HG02610 (cell line): Measurements from ENCODE around the gene BCR.
"Not testable (repeated sequence)": the region's sequence is repeated elsewhere in the genome, so short reads cannot be mapped to it uniquely, and the experiment has no call there.

ENCODE experiments used
- ATAC-seq: cut with Tn5 transposase; IDR thresholded peaks from one replicate; pipeline ENCODE4 v1.9.1; 2021; ENCODE audit warnings: mild to moderate bottlenecking, moderate library complexity; ENCODE audit not compliant: unreplicated experiment

The BCR gene

GRCh38 chr22:23309261-23309660, 129.0 kb downstream of the BCR start:
- not testable (repeated sequence) for ATAC-seq

- not testable (repeated sequence) for ATAC-seq
These were observed 130.3 kb downstream of the BCR start for GRCh38 chr22:23310443-23311097.

GRCh38 chr22:23311635-23312420, 131.5 kb downstream of the BCR start:
- not testable (repeated sequence) for ATAC-seq

- ATAC-seq, result no peak
These were observed 133.7 kb downstream of the BCR start for GRCh38 chr22:23313791-23314567.

GRCh38 chr22:23315341-23315917, 135.1 kb downstream of the BCR start:
- ATAC-seq, result no peak

- ATAC-seq, result not testable (repeated sequence)
These were observed 136.3 kb downstream of the BCR start for GRCh38 chr22:23316596-23316995.

GRCh38 chr22:23318316-23318715, 138.0 kb downstream of the BCR start:
- not testable (repeated sequence) for ATAC-seq

- ATAC-seq, result not testable (repeated sequence)
These were observed 142.3 kb downstream of the BCR start for GRCh38 chr22:23322497-23323080.

- not testable (repeated sequence) for ATAC-seq
These were observed 143.8 kb downstream of the BCR start for GRCh38 chr22:23323960-23324688.

- no peak for ATAC-seq
These were observed 144.9 kb downstream of the BCR start for GRCh38 chr22:23325183-23325582.

- ATAC-seq, result not testable (repeated sequence)
These were observed 153.5 kb downstream of the BCR start for GRCh38 chr22:23333822-23334221.

GRCh38 chr22:23337672-23338071, 157.4 kb downstream of the BCR start:
- not testable (repeated sequence) for ATAC-seq

- ATAC-seq, result not testable (repeated sequence)
These were observed 161.8 kb downstream of the BCR start for GRCh38 chr22:23341942-23342695.

- no peak for ATAC-seq
These were observed 171.0 kb downstream of the BCR start for GRCh38 chr22:23351321-23351720.

GRCh38 chr22:23353004-23353403, 172.7 kb downstream of the BCR start:
- ATAC-seq, result no peak

- ATAC-seq, result no peak
These were observed 173.4 kb downstream of the BCR start for GRCh38 chr22:23353696-23354095.

GRCh38 chr22:23356094-23356493, 175.8 kb downstream of the BCR start:
- ATAC-seq, result no peak

- ATAC-seq, result no peak
These were observed 176.7 kb downstream of the BCR start for GRCh38 chr22:23357053-23357452.

- ATAC-seq, result no peak
These were observed 179.3 kb downstream of the BCR start for GRCh38 chr22:23359583-23360123.
